ENCODE data around the gene MSMP.

MSMP gene

DNA sequence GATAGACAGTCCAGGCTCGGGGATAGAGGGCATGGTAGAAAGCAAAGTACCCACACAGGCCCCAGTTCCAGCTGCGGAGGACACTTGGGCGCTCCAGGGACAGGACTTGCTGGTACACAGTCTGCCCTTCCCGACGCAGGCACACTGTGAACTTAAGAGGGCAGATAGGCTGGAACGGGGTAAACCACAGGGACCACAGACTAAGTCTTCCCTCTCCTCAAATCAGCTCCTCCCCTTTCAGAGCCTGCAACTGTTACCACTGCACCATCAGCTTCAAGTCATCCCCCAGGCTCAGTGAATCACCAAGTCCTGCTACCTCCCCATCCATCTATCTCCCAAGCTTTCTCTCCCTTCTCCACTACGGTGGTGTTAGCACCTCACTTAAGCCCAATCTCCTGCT, 12.3 kb downstream of the MSMP start:
- DNase-seq: no peak

GRCh38 chr9:35740243-35740642, 13.8 kb downstream of the MSMP start:
- no peak for DNase-seq

DNA sequence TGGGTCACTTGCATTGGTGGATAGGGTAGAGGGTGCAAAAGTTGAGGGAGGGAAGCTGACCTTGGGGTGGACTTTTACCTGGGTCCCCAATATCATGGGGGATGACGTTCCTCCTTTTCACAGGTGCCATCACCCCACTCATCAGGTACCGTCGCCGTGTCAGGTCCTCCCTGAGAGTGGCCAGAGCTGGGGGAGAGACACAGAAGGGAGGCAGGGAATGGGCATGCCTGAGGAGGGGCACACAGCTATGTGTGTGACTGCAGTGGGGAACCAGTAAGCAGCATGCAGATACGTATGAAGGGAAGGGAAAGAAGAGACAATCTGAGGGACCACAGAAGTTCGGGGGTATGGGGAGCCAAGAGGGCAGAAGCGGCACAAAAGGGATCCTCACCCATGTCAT, 15.2 kb downstream of the MSMP start:
- DNase-seq: no peak

- no peak for DNase-seq
Measured at GRCh38 chr9:35738186-35738585, 15.9 kb downstream of the MSMP start.

DNA sequence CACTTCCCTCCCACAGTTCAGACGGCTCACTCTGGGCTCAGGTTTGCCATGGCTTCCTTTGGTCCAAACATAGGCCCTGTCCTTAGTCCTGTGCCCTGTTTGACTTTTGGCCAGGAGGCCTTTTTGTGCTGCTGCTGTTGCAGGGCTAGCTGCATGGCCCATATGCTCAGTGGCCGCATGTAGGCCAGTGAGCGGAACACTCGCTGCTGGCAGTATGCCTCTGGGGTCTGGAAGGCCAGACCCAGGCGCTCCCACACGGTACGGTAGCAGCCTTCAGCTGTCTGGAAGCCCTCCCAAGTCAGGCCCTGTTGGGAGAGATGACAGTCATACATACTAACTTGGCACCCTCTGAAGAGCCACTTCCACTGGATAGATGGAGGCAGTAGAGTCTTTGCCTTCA, 16.9 kb downstream of the MSMP start:
- DNase-seq: no peak

DNA sequence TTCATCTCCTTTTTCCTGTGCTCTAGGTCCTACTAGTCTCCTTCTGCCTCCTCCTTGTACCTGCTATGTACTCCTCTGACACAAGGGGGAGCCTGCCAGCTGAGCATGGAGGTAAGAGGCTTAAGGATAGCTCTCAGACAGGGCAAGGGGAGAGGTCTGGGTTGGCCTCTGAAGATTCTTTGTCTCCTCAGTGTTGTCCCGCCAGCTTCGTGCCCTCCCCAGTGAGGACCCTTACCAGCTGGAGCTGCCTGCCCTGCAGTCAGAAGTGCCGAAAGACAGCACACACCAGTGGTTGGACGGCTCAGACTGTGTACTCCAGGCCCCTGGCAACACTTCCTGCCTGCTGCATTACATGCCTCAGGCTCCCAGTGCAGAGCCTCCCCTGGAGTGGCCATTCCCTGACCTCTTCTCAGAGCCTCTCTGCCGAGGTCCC, 17.9 kb downstream of the MSMP start:
- peak; percentile 43 for DNase-seq

GRCh38 chr9:35734096-35734495, 20.0 kb downstream of the MSMP start:
- DNase-seq: no peak

GRCh38 chr9:35732800-35733541, 21.1 kb downstream of the MSMP start:
- peak; percentile 41 for DNase-seq

DNA sequence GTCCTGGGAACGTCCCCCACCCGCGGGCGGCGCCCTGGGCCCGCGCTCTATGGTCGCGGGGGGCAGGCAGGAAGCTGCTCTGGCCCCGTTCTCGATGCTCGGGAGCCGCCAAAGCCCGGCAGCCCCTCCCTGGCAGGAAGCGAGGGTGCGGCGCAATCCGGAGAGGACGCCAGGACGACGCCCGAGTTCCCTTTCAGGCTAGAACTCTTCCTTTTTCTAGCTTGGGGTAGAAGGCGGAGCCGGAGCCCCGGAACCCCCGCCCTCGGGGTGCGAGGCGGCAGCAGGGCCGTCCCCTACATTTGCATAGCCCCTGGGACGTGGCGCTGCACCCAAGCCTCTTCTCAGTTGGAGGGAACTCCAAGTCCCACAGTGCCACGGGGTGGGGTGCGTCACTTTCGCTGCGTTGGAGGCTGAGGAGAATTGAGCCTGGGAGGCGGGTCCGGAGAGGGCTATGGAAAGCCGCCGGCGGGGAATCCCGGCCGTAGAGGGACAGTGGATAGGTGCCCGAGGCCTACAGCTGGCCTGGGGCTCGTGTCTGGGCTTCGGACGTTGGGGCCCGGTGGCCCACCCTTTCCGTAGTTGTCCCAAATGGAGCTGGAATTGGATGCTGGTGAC, 21.8 kb downstream of the MSMP start, which contains the start of the genes CREB3 and TLN1:
TSS of gene CREB3 (plus strand) at position 482 of the 615 bp plus-strand sequence. CDS start at position 589, 107 bp downstream.
TSS of gene TLN1 (minus strand) at position 11 of the 615 bp plus-strand sequence. CDS start 6,501 bp downstream, outside the sequence.
- peak; percentile 97 for DNase-seq

DNA sequence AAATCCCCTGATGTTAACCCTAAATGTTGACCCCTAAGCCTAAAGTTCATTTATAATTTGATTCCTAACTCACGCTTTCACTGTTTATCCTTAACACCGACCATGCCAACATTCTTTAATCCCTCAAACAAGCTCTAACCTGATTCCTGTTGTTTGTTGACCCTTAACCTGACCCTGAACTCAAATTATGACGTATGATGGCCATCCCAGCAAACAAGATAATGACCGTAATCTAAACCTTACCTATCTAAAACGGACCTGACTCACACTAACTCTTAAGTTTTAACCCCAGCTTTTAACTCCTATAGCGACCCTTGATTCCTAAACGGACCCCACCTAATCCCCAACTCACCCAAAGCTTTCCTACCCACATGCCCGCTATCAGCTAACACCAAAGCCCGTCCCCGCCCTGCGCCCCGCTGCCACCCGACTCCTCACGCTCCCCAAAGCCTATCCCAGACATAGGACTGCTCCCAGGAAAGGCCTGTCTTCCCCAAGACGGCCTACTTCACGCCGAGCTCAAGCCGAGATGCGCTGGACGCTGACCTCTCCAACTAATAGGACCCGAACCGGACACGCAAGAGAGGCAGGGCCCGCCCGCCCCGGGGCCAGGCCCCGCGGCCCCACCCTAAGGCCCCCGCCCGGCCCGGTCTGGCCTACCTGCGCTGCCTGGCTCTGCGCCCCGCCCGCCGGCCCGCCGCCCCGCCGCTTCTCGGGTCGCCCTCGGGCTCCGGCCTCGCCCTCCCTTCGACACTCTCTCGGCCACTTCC, 22.5 kb downstream of the MSMP start:
- no peak for DNase-seq

GRCh38 chr9:35730486-35730854, 23.6 kb downstream of the MSMP start:
- DNase-seq: no peak

DNA sequence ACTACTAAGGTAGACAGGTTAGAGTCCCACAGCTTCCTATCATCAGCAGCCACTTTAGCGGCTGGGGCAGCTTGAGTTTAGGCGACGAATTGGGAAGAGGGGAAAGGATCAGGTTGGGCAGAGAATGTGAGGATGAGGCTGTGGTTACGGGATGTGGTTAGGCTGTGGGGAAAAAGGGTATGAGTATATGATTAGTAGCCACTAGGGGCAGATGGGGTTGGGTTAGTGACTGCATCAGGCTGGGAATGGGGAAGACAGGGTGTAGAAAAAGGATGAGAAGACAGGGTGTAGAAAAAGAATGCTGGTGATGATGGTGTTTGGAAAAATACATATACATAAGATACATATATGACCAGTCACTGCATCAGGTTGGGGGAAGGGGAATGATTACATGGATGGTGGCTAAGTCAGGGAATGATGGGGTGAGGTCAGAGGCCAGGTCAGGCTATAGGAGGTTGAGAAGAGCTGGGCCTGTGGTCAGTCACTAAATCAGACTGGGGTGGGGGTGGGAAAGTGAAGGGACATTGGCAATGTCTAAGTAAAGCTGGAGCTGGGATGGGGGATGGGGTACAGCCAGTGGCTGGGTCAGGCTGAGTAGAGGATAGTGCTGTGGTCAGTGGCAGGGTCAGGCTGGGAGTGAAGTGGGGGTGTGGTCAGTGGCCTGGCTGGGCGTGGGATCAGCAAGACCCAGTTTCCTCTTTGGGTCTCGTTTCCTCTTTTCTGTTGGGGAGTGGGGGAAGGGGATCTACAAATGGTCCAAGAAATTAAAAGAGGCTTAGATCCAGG, 24.2 kb downstream of the MSMP start:
- DNase-seq: no peak

DNA sequence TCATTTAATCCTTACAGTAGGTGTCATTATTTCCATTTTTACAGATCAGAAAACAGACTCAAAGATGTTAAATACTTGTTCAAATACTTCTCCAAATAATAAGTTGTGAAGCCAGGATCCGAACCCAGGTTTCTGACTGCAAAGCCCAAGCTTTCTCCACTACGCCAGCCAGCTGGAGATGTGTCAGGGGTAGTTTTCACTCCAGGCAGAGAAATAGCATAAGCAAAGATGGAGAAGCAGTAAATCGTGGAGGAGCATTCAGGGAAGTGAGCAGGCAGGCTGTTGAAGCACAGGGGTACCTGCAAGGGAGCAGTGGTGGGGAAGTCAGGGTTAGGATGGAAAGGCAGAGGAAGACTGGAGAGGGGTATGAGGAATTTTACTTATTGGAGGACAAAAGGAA, 25.0 kb downstream of the MSMP start:
- no peak for DNase-seq

DNA sequence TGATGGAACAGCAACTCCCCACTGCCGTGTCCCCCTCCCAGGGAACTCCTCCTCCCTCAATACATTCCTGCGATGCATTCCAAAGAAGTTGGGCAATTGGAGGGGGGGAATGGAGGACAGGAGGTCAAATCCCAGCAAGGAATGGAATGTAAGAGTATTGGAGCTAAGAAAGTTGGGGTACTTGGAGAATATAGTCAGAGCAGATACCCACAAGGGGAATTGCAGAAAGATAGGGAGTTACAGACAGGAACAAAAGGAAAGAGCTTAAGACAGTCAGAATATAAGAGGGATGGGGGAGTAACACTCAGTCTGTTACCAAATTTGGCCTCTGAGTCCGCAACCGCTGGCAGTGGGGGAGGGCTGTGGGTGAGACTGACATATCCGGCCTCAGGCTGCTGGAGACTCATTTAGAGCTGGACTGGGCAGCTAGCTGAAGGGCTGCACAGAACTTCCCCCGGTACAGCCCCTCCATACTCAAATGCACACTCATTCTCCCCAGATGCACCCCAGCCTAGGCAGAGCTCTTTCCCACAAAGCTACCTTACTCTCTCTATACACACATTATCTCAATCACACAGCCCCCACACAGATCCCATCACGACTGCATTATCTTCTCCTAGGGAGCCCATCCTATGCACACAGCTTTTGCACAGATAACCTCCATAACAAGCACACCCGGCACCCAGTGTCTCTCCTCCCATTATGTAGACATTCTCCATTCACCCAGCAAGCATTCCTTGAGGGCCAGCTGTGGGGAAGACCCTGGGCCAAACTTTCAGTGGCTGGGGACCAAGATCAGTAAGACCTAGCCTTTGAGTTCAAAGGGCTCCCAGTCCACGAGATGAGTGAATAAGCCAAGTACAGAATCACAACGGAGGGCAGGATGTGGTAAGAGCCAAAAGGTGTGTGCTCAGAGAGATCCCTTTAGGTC, 25.8 kb downstream of the MSMP start:
- no peak for DNase-seq

- DNase-seq: no peak
Measured at GRCh38 chr9:35727676-35728040, 26.4 kb downstream of the MSMP start.

DNA sequence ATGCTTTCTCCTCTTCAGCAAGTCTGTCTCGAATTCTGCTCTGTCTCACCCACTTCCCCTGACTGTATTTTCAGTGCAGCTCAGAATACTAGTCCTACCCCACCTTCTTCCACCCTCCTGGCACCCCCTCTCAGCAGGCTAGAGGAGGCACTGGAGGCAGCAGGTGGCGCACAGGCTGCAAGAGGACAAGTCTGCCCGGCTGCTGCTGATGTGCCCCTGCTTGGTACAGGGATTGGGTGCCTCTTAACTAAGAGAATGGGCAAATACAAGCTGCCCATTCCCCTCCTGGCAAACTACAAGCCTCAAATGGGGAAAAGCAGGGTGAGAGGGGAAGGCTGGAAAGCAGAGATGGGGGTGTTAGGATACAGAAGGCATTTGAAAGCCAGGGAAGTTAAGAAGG, 27.1 kb downstream of the MSMP start:
- DNase-seq: no peak

- no peak for DNase-seq
Measured at GRCh38 chr9:35725362-35725761, 28.7 kb downstream of the MSMP start.

GRCh38 chr9:35723908-35724307, 30.2 kb downstream of the MSMP start:
- DNase-seq: no peak

DNA sequence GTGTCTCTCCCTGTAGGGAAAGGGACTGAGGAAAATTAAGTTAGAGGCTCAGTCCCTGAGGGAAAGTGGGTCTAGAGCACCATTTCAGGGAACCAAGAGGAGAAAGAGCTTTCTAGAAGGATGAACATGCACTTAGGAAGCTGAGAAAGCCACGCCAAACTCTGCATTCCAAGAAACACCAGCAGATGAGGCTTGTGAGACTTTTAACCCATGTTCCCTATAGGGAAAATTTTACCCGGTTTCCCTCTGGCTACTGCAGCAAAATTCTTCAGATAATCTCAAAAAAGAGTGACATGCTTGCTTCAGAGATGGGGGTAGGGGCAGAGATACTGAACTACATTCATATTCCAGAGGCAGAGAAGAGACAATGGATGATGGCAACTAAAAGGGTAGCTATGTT, 30.6 kb downstream of the MSMP start:
- DNase-seq: no peak

GRCh38 chr9:35719546-35719945, 34.5 kb downstream of the MSMP start:
- no peak for DNase-seq

DNA sequence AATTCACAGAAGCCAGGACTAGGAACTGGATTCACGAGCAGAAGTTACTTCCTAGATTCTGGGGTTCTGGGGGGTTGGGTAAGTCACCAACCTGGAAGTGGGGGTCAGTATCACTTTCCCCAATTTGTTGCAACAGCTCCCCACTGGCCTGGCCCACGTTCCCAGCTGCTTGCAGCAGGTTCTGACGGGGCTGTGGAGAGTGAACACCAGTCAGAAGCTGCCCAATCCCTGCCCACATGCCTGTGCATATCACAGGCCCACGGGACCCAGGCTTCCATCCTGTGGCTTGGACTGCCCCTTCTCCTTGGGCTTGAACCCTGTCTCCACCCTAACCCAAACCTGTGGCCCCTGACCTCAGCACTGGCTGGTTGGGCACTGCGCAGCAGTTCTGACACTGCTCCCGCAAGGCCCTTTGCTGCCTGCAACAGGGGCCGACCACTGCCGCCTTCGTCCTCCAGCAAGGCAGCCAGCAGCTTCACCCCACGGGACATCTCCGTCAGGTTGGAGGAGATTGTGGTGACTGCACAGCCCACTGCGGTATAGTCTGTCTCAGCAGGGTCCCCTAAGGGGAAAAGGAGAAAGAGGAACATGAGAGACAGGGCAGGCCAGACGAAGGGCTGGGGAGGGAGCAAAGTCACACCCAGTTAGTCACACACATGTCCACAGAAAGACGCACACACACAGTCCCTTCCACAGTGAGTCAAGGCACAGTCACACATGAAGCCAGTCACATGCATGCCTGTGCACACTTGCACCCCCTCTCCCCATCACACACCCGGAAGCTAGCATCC, 35.2 kb downstream of the MSMP start:
- no peak for DNase-seq
